IMR-90 (cell line): ENCODE results near the gene ZNF26. TPM values are rescaled to one million over a fixed set of nuclear protein-coding genes. Genes with fewer than 3 reads are reported as not detected.

ENCODE experiments used
- ATAC-seq: fragments of 200-7000 bp; cut with Tn5 transposase; 2 replicates; pipeline ENCODE4 v1.9.1; 2020; ENCODE audit warnings: low read depth, mild to moderate bottlenecking, moderate library complexity
- BruUV-seq: library from RNA; stranded (reverse); fragments of 400-500 nt; replicated peaks from 2 replicates; lab custom pipeline; 2021; lab: Mats Ljungman, UMichigan
- CTCF ChIA-PET: fragments of 300-600 bp; formaldehyde crosslinking; extraction: SDS; loops from one replicate; lab custom pipeline; 2021; ENCODE audit warnings: antibody characterized with exemption; lab: Yijun Ruan, JAX
- POLR2A ChIA-PET: fragments of 300-600 bp; sonication (Branson Sonifier 250); formaldehyde crosslinking; loops from one replicate; lab custom pipeline; 2022; ENCODE audit warnings: antibody characterized with exemption; ENCODE audit not compliant: unreplicated experiment; lab: Charles Lee
- DNase-seq: peaks from one replicate; pipeline ENCODE4 v3.0.0; 2013
- H2AFZ ChIP-seq: replicated peaks from 2 replicates; pipeline ENCODE3; 2013; ENCODE audit warnings: low read length, mild to moderate bottlenecking; ENCODE audit not compliant: poor library complexity
- H2AK5ac ChIP-seq: 2 replicates; pipeline ENCODE4 v1.6.1; 2013; ENCODE audit warnings: low read depth, low read length, inconsistent platforms
- H2AK9ac ChIP-seq: replicated peaks from 2 replicates; pipeline ENCODE3; 2013; ENCODE audit warnings: mild to moderate bottlenecking, low read depth, low read length, moderate library complexity; ENCODE audit not compliant: poor library complexity
- H2BK120ac ChIP-seq: 2 replicates; pipeline ENCODE4 v1.6.1; 2013; ENCODE audit warnings: low read depth, low read length, inconsistent platforms
- H2BK15ac ChIP-seq: 3 replicates; pipeline ENCODE4 v1.6.1; 2013; ENCODE audit warnings: low read depth, low read length, inconsistent platforms
- H2BK20ac ChIP-seq: 2 replicates; pipeline ENCODE4 v1.6.1; 2013; ENCODE audit warnings: low read depth, mild to moderate bottlenecking, inconsistent platforms, low read length, moderate library complexity
- H2BK5ac ChIP-seq: 2 replicates; pipeline ENCODE4 v1.6.1; 2013; ENCODE audit warnings: mild to moderate bottlenecking, low read depth, low read length, inconsistent platforms; ENCODE audit not compliant: poor library complexity, severe bottlenecking
- H3K14ac ChIP-seq: replicated peaks from 2 replicates; pipeline ENCODE4 v1.6.1; 2013; ENCODE audit warnings: low read depth, low read length, inconsistent platforms
- H3K18ac ChIP-seq: 2 replicates; pipeline ENCODE4 v1.6.1; 2013; ENCODE audit warnings: low read depth, low read length, control low read depth
- H3K23ac ChIP-seq: 2 replicates; pipeline ENCODE4 v1.6.1; 2013; ENCODE audit warnings: low read depth, low read length, inconsistent platforms
- H3K27ac ChIP-seq: 2 replicates; pipeline ENCODE4 v1.5.1; 2013; ENCODE audit warnings: mild to moderate bottlenecking, control low read depth, low read length; ENCODE audit not compliant: insufficient read depth
- H3K27me3 ChIP-seq: 2 replicates; pipeline ENCODE4 v1.6.1; 2013; ENCODE audit warnings: low read length; ENCODE audit not compliant: control insufficient read depth, insufficient read depth
- H3K36me3 ChIP-seq: 2 replicates; pipeline ENCODE4 v1.6.1; 2013; ENCODE audit warnings: low read length, mixed read lengths; ENCODE audit not compliant: control insufficient read depth, insufficient read depth
- H3K4ac ChIP-seq: 2 replicates; pipeline ENCODE4 v1.6.1; 2013; ENCODE audit warnings: low read depth, low read length, inconsistent platforms
- H3K4me1 ChIP-seq: 2 replicates; pipeline ENCODE4 v1.6.1; 2013; ENCODE audit warnings: low read length, mixed read lengths; ENCODE audit not compliant: control insufficient read depth, insufficient read depth
- H3K4me2 ChIP-seq: 2 replicates; pipeline ENCODE4 v1.6.1; 2013; ENCODE audit warnings: low read depth, mild to moderate bottlenecking, control low read depth, low read length, moderate library complexity
- H3K4me3 ChIP-seq: 2 replicates; pipeline ENCODE4 v1.5.1; 2013; ENCODE audit warnings: low read depth, mild to moderate bottlenecking, control low read depth, low read length, moderate library complexity; ENCODE audit not compliant: insufficient read depth
- H3K56ac ChIP-seq: 2 replicates; pipeline ENCODE4 v1.6.1; 2013; ENCODE audit warnings: low read length, inconsistent platforms; ENCODE audit not compliant: insufficient read depth; ENCODE audit errors: extremely low read depth
- H3K79me1 ChIP-seq, 2 experiments: 2 replicates each; pipeline ENCODE4 v1.6.1; 2013; ENCODE audit warnings: low read length in 2 of 2, inconsistent platforms in 1 of 2, low read depth in 1 of 2
- H3K9ac ChIP-seq: 2 replicates; pipeline ENCODE4 v1.6.1; 2013; ENCODE audit warnings: low read depth, low read length, control low read depth
- H3K9me1 ChIP-seq: 2 replicates; pipeline ENCODE4 v1.6.1; 2013; ENCODE audit warnings: low read length, inconsistent platforms; ENCODE audit not compliant: insufficient read depth
- H3K9me3 ChIP-seq: 2 replicates; pipeline ENCODE4 v1.6.1; 2013; ENCODE audit warnings: low read length; ENCODE audit not compliant: control insufficient read depth, insufficient read depth
- H4K20me1 ChIP-seq: 2 replicates; pipeline ENCODE4 v1.6.1; 2013; ENCODE audit warnings: low read length, inconsistent platforms; ENCODE audit not compliant: insufficient read depth
- H4K5ac ChIP-seq: 2 replicates; pipeline ENCODE4 v1.6.1; 2013; ENCODE audit warnings: mild to moderate bottlenecking, low read depth, low read length, control low read depth
- H4K8ac ChIP-seq, 2 experiments: 2 replicates each; pipeline ENCODE4 v1.6.1; 2013; ENCODE audit warnings: low read depth in 2 of 2, low read length in 2 of 2, control low read depth in 1 of 2, inconsistent platforms in 1 of 2
- H4K91ac ChIP-seq: 2 replicates; pipeline ENCODE4 v1.6.1; 2013; ENCODE audit warnings: low read depth, low read length, inconsistent platforms; ENCODE audit not compliant: insufficient read depth
- WGBS, 2 experiments: methylation state at CpG; one replicate each; pipeline versions ENCODE4 v1.1.5 to v1.1.7; 2013; ENCODE audit warnings: missing lambda C conversion rate in 2 of 2; ENCODE audit not compliant: insufficient read length in 1 of 2; ENCODE audit errors: extremely low coverage in 2 of 2; 5-methylcytosine and 5-hydroxymethylcytosine counted together
- dilution Hi-C: fragments of 300-500 bp; cut with HindIII; formaldehyde crosslinking; loops from one replicate; pipeline ENCODE4 v1.14.3; 2018; ENCODE audit warnings: low sequenced_read_pairs; ENCODE audit not compliant: unreplicated experiment
- in situ Hi-C: fragments of 300-500 bp; cut with MboI; formaldehyde crosslinking; loops from 3 replicates; pipeline ENCODE4 v1.14.3; 2019; ENCODE audit warnings: low sequenced_read_pairs, inconsistent platforms, mixed read lengths
- intact Hi-C: fragments of 100-400 bp; cut with micrococcal nuclease; formaldehyde crosslinking; loops from 2 replicates; pipeline ENCODE4 v1.10.0; 2022
- polyA plus RNA-seq, 3 experiments: library from polyadenylated mRNA; depleted of rRNA; stranded (reverse); fragments of >200 nt; gene quantifications; 2 replicates each; pipeline ENCODE4 v1.2.3, GENCODE V29; 2012; ENCODE audit warnings: low replicate concordance in 1 of 3
- total RNA-seq: library from RNA; depleted of rRNA; stranded (reverse); fragments of >200 nt; gene quantifications from 2 replicates; pipeline ENCODE4 v1.2.3, GENCODE V29; 2012
- TF ChIP-seq, protein P1 (sequence below): conservative IDR thresholded peaks from 2 replicates; pipeline ENCODE4 v1.5.1; 2012; ENCODE audit warnings: mild to moderate bottlenecking, low read depth, low read length, improper control_type of control experiment
- TF ChIP-seq, protein P2 (sequence below): fragments of 150-350 bp; IDR thresholded peaks from 2 replicates; pipeline ENCODE4 v1.6.1; 2016; ENCODE audit warnings: low read depth, mild to moderate bottlenecking, low read length, moderate library complexity, borderline replicate concordance

The ZNF26 gene
- total and polyA plus RNA-seq, 2 of the 4 experiments (the other 2 are of a cell fraction) = 6.3 to 11.8 TPM

DNA sequence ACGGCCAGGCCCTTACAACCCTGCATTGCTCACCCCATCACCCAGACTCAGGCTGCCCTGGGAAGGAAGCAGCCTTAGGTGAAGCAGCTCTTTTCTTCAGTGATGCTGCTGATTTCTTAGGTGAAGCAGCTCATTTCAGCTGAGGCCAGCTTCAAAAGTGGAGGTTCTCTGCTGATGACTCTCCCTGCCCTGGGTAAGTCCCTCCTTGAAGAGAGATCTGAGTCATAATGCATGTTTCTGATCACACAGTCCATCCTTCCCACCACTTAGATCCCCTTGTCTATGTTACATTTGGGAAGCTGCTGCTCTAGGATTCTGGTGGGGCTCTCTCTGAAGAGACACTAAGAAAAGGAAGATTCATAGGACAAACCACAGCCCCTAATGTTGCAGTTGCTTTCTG lies 77.4 kb downstream of the ZNF26 start:
- Histone ChIP-seq H3K79me1 (no peaks in the 10 kb centered on the region), H3K9me3 (peaks cover 82% of the 10 kb centered on the region), H3K27me3 (no peaks in the 10 kb centered on the region), H3K9ac (no peak overlapping the region), H3K4ac (no peak overlapping the region), H4K20me1 (no peaks in the 10 kb centered on the region), H3K23ac (no peak overlapping the region), H3K27ac (no peak overlapping the region), H2AK9ac (no peak overlapping the region), H3K4me3 (no peak overlapping the region), H3K36me3 (peaks cover 9% of the 10 kb centered on the region), H3K9me1 (no peaks in the 10 kb centered on the region), H2BK15ac (no peak overlapping the region), H3K14ac (no peak overlapping the region), H3K4me1 (no peaks in the 10 kb centered on the region), H2BK20ac (no peak overlapping the region), H2BK120ac (no peak overlapping the region), H3K56ac (no peak overlapping the region), H4K91ac (no peak overlapping the region), H4K5ac (no peak overlapping the region), H2AK5ac (no peak overlapping the region), H4K8ac (no peak overlapping the region), H2AFZ (no peak overlapping the region), H3K4me2 (no peak overlapping the region), H2BK5ac (no peak overlapping the region), H3K18ac (no peak overlapping the region)
- ChIA-PET POLR2A (no interaction called here), CTCF (no interaction called here)
- DNase-seq = no peak
- TF ChIP-seq, protein P1, sequence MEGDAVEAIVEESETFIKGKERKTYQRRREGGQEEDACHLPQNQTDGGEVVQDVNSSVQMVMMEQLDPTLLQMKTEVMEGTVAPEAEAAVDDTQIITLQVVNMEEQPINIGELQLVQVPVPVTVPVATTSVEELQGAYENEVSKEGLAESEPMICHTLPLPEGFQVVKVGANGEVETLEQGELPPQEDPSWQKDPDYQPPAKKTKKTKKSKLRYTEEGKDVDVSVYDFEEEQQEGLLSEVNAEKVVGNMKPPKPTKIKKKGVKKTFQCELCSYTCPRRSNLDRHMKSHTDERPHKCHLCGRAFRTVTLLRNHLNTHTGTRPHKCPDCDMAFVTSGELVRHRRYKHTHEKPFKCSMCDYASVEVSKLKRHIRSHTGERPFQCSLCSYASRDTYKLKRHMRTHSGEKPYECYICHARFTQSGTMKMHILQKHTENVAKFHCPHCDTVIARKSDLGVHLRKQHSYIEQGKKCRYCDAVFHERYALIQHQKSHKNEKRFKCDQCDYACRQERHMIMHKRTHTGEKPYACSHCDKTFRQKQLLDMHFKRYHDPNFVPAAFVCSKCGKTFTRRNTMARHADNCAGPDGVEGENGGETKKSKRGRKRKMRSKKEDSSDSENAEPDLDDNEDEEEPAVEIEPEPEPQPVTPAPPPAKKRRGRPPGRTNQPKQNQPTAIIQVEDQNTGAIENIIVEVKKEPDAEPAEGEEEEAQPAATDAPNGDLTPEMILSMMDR = no peak
- TF ChIP-seq, protein P2, sequence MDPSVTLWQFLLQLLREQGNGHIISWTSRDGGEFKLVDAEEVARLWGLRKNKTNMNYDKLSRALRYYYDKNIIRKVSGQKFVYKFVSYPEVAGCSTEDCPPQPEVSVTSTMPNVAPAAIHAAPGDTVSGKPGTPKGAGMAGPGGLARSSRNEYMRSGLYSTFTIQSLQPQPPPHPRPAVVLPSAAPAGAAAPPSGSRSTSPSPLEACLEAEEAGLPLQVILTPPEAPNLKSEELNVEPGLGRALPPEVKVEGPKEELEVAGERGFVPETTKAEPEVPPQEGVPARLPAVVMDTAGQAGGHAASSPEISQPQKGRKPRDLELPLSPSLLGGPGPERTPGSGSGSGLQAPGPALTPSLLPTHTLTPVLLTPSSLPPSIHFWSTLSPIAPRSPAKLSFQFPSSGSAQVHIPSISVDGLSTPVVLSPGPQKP = no peak
- dilution Hi-C loops = no loop called here
- no peak for ATAC-seq
- no CpG with 5 or more reads among the region's 1 CpG for WGBS, 2 experiments
- intact Hi-C loops = no loop called here
- BruUV-seq = no TSS peak
- in situ Hi-C loops = no loop called here
